ENCODE data around the gene UGT1A4.

DNA sequence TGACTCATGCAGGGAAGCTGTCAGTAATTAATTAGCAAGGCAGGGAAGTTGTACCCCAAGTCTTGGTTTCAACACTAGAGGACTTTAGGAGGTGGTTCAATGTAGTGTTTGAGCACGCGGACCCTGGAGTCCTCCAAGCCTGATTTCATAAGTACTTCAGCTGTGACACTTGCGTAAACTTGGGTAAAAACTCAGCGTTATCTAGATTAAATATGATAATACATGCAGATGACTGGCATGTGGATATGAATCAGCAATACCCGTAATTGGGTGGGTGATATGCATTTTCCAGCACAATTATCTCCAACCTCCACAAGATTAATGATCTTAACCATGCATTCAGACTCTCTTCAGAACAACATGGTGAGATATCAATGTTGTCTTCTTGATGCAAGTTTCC, 31.6 kb upstream of the UGT1A4 start:
- TF ChIP-seq, protein P1, sequence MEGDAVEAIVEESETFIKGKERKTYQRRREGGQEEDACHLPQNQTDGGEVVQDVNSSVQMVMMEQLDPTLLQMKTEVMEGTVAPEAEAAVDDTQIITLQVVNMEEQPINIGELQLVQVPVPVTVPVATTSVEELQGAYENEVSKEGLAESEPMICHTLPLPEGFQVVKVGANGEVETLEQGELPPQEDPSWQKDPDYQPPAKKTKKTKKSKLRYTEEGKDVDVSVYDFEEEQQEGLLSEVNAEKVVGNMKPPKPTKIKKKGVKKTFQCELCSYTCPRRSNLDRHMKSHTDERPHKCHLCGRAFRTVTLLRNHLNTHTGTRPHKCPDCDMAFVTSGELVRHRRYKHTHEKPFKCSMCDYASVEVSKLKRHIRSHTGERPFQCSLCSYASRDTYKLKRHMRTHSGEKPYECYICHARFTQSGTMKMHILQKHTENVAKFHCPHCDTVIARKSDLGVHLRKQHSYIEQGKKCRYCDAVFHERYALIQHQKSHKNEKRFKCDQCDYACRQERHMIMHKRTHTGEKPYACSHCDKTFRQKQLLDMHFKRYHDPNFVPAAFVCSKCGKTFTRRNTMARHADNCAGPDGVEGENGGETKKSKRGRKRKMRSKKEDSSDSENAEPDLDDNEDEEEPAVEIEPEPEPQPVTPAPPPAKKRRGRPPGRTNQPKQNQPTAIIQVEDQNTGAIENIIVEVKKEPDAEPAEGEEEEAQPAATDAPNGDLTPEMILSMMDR (IDR thresholded peaks at IDR 0.05): no peak
- no peak for TF ChIP-seq POLR2A (IDR thresholded peaks at IDR 0.05)

Measured in Peyer's patch (tissue), 4 donors.